ENCODE results near the gene AMBP. TPM values are rescaled to one million over a fixed set of nuclear protein-coding genes. Genes with fewer than 3 reads are reported as not detected.

AMBP gene
- total and polyA plus RNA-seq, 9 donors: 0.21 to 11.8 (median 0.87) TPM; not detected in 4

GRCh38 chr9:114075602-114076001, 2.5 kb downstream of the AMBP start:
- Histone ChIP-seq H3K27me3 (ENCODE audit: control insufficient read depth, insufficient read depth, low read length) (peaks cover 17% of the 10 kb centered on the region), H3K4me3 (ENCODE audit: low read length) (no peak overlapping the region), H3K36me3 (ENCODE audit: control insufficient read depth, insufficient read depth, low read length) (no peaks in the 10 kb centered on the region), H3K27ac (ENCODE audit: low read length) (no peak overlapping the region), H3K9me3 (replicated peaks; ENCODE audit: control insufficient read depth, low read depth, low read length) (no peaks in the 10 kb centered on the region), H3K4me1 (ENCODE audit: control insufficient read depth, insufficient read depth, low read length) (peaks cover 18% of the 10 kb centered on the region)
- DNase-seq: no peak
- 51% methylated on average over 4 of the region's 4 CpGs for WGBS (ENCODE audit: insufficient coverage)

- no peak overlapping the region for H3K4me3 ChIP-seq (ENCODE audit: low read length)
- peaks cover 17% of the 10 kb centered on the region for H3K27me3 ChIP-seq (ENCODE audit: control insufficient read depth, insufficient read depth, low read length)
- H3K36me3 ChIP-seq (ENCODE audit: control insufficient read depth, insufficient read depth, low read length): no peaks in the 10 kb centered on the region
- H3K4me1 ChIP-seq (ENCODE audit: control insufficient read depth, insufficient read depth, low read length): peaks cover 18% of the 10 kb centered on the region
- H3K27ac ChIP-seq (ENCODE audit: low read length): no peak overlapping the region
- no peaks in the 10 kb centered on the region for H3K9me3 ChIP-seq (replicated peaks; ENCODE audit: control insufficient read depth, low read depth, low read length)
- DNase-seq: peak; percentile 68
- 45% methylated on average over 9 of the region's 14 CpGs for WGBS (ENCODE audit: insufficient coverage)
Measured at GRCh38 chr9:114072184-114073140, 5.6 kb downstream of the AMBP start.

GRCh38 chr9:114071197-114071795, 6.8 kb downstream of the AMBP start:
- Histone ChIP-seq H3K4me1 (ENCODE audit: control insufficient read depth, insufficient read depth, low read length) (peaks cover 18% of the 10 kb centered on the region), H3K36me3 (ENCODE audit: control insufficient read depth, insufficient read depth, low read length) (no peaks in the 10 kb centered on the region), H3K9me3 (replicated peaks; ENCODE audit: control insufficient read depth, low read depth, low read length) (no peaks in the 10 kb centered on the region), H3K4me3 (ENCODE audit: low read length) (no peak overlapping the region), H3K27me3 (ENCODE audit: control insufficient read depth, insufficient read depth, low read length) (peaks cover 11% of the 10 kb centered on the region), H3K27ac (ENCODE audit: low read length) (no peak overlapping the region)
- DNase-seq: no peak
- WGBS (ENCODE audit: insufficient coverage): 96% methylated on average over 7 of the region's 7 CpGs

- Histone ChIP-seq H3K4me1 (ENCODE audit: control insufficient read depth, insufficient read depth, low read length) (peaks cover 18% of the 10 kb centered on the region), H3K4me3 (ENCODE audit: low read length) (no peak overlapping the region), H3K36me3 (ENCODE audit: control insufficient read depth, insufficient read depth, low read length) (no peaks in the 10 kb centered on the region), H3K9me3 (replicated peaks; ENCODE audit: control insufficient read depth, low read depth, low read length) (no peaks in the 10 kb centered on the region), H3K27me3 (ENCODE audit: control insufficient read depth, insufficient read depth, low read length) (peaks cover 6% of the 10 kb centered on the region), H3K27ac (ENCODE audit: low read length) (no peak overlapping the region)
- DNase-seq: no peak
- 91% methylated on average over 13 of the region's 17 CpGs for whole genome bisulfite sequencing (ENCODE audit: insufficient coverage)
Measured at GRCh38 chr9:114070188-114071103, 7.7 kb downstream of the AMBP start.

GRCh38 chr9:114069476-114070187, 8.5 kb downstream of the AMBP start:
- H3K9me3 ChIP-seq (replicated peaks; ENCODE audit: control insufficient read depth, low read depth, low read length): no peaks in the 10 kb centered on the region
- 62% methylated on average over 6 of the region's 9 CpGs for WGBS (ENCODE audit: insufficient coverage)
- H3K27ac ChIP-seq (ENCODE audit: low read length): no peak overlapping the region
- no peaks in the 10 kb centered on the region for H3K36me3 ChIP-seq (ENCODE audit: control insufficient read depth, insufficient read depth, low read length)
- H3K27me3 ChIP-seq (ENCODE audit: control insufficient read depth, insufficient read depth, low read length): peaks cover 6% of the 10 kb centered on the region
- no peak for DNase-seq
- no peak overlapping the region for H3K4me3 ChIP-seq (ENCODE audit: low read length)
- peaks cover 18% of the 10 kb centered on the region for H3K4me1 ChIP-seq (ENCODE audit: control insufficient read depth, insufficient read depth, low read length)

- H3K4me1 ChIP-seq (ENCODE audit: control insufficient read depth, insufficient read depth, low read length): peaks cover 4% of the 10 kb centered on the region
- H3K4me3 ChIP-seq (ENCODE audit: low read length): no peak overlapping the region
- H3K27ac ChIP-seq (ENCODE audit: low read length): no peak overlapping the region
- no peak for DNase-seq
- peaks cover 2% of the 10 kb centered on the region for H3K9me3 ChIP-seq (replicated peaks; ENCODE audit: control insufficient read depth, low read depth, low read length)
- H3K36me3 ChIP-seq (ENCODE audit: control insufficient read depth, insufficient read depth, low read length): no peaks in the 10 kb centered on the region
- WGBS (ENCODE audit: insufficient coverage): 89% methylated on average over 3 of the region's 8 CpGs
- peaks cover 6% of the 10 kb centered on the region for H3K27me3 ChIP-seq (ENCODE audit: control insufficient read depth, insufficient read depth, low read length)
Measured at GRCh38 chr9:114065304-114065703, 12.8 kb downstream of the AMBP start.

- H3K36me3 ChIP-seq (ENCODE audit: control insufficient read depth, insufficient read depth, low read length): no peaks in the 10 kb centered on the region
- no peak for DNase-seq
- peaks cover 2% of the 10 kb centered on the region for H3K9me3 ChIP-seq (replicated peaks; ENCODE audit: control insufficient read depth, low read depth, low read length)
- peaks cover 29% of the 10 kb centered on the region for H3K4me1 ChIP-seq (ENCODE audit: control insufficient read depth, insufficient read depth, low read length)
- peaks cover 4% of the 10 kb centered on the region for H3K27me3 ChIP-seq (ENCODE audit: control insufficient read depth, insufficient read depth, low read length)
- H3K4me3 ChIP-seq (ENCODE audit: low read length): no peak overlapping the region
- 78% methylated on average over 1 of the region's 4 CpGs for WGBS (ENCODE audit: insufficient coverage)
- no peak overlapping the region for H3K27ac ChIP-seq (ENCODE audit: low read length)
Measured at GRCh38 chr9:114061830-114062474, 16.1 kb downstream of the AMBP start.

GRCh38 chr9:114061292-114061691, 16.8 kb downstream of the AMBP start:
- Histone ChIP-seq H3K27ac (ENCODE audit: low read length) (no peak overlapping the region), H3K9me3 (replicated peaks; ENCODE audit: control insufficient read depth, low read depth, low read length) (peaks cover 2% of the 10 kb centered on the region), H3K4me3 (ENCODE audit: low read length) (no peak overlapping the region), H3K4me1 (ENCODE audit: control insufficient read depth, insufficient read depth, low read length) (peaks cover 29% of the 10 kb centered on the region), H3K36me3 (ENCODE audit: control insufficient read depth, insufficient read depth, low read length) (no peaks in the 10 kb centered on the region), H3K27me3 (ENCODE audit: control insufficient read depth, insufficient read depth, low read length) (peaks cover 4% of the 10 kb centered on the region)
- 94% methylated on average over 11 of the region's 12 CpGs for WGBS (ENCODE audit: insufficient coverage)
- no peak for DNase-seq

GRCh38 chr9:114060711-114061110, 17.4 kb downstream of the AMBP start:
- Histone ChIP-seq H3K27me3 (ENCODE audit: control insufficient read depth, insufficient read depth, low read length) (peaks cover under 1% of the 10 kb centered on the region), H3K4me1 (ENCODE audit: control insufficient read depth, insufficient read depth, low read length) (peaks cover 29% of the 10 kb centered on the region), H3K36me3 (ENCODE audit: control insufficient read depth, insufficient read depth, low read length) (no peaks in the 10 kb centered on the region), H3K4me3 (ENCODE audit: low read length) (no peak overlapping the region), H3K27ac (ENCODE audit: low read length) (no peak overlapping the region), H3K9me3 (replicated peaks; ENCODE audit: control insufficient read depth, low read depth, low read length) (peaks cover 2% of the 10 kb centered on the region)
- WGBS (ENCODE audit: insufficient coverage): 57% methylated on average over 4 of the region's 9 CpGs
- no peak for DNase-seq
